HL-60 (cell line): ENCODE data around the gene COL4A2.

ENCODE experiments used
- TF ChIP-seq, protein P1 (sequence below): IDR thresholded peaks from one replicate; pipeline ENCODE4 v1.5.1; 2011; ENCODE audit warnings: low read length, control low read depth, inconsistent platforms; ENCODE audit not compliant: insufficient read depth
- TF ChIP-seq, protein P2 (sequence below): IDR thresholded peaks from 2 replicates; pipeline ENCODE4 v1.6.1; 2012; ENCODE audit warnings: low read depth; ENCODE audit not compliant: insufficient replicate concordance

DNA sequence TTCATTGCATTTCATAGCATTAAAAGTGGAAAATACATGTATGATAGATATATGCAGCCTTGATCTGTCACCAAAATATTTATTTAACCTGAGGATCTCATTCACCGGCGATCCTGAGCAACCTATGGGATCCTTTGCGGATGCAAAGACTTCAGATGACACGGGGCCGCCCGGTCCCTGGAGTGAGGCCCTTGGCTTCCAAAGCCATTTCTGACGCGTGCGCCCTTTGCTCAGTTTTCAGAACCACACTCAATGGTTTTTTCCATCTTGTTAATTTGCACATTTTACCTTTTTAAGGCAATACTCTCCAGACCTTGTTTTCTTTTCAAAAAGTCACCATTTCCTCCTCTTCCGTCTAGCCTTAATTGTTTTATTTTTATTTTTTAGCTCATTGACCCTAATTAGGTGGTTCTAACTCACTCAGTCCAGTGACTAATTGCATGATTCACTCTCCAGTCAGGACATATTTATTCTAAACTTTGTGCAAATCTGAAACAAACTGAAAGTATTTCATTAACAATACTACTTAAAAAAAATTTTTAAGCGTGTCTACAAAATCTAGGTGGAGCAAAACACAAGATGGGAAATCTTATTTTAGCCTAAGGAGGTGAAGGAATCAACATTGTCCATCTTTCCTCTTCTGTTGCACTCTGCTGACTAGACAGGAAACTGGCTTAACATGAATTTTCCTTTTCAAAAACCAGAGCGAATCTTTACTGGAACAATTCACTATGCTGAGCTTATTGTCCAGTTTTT, 48.0 kb upstream of the COL4A2 start:
- TF ChIP-seq, protein P1, sequence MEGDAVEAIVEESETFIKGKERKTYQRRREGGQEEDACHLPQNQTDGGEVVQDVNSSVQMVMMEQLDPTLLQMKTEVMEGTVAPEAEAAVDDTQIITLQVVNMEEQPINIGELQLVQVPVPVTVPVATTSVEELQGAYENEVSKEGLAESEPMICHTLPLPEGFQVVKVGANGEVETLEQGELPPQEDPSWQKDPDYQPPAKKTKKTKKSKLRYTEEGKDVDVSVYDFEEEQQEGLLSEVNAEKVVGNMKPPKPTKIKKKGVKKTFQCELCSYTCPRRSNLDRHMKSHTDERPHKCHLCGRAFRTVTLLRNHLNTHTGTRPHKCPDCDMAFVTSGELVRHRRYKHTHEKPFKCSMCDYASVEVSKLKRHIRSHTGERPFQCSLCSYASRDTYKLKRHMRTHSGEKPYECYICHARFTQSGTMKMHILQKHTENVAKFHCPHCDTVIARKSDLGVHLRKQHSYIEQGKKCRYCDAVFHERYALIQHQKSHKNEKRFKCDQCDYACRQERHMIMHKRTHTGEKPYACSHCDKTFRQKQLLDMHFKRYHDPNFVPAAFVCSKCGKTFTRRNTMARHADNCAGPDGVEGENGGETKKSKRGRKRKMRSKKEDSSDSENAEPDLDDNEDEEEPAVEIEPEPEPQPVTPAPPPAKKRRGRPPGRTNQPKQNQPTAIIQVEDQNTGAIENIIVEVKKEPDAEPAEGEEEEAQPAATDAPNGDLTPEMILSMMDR: no peak
- TF ChIP-seq, protein P2, sequence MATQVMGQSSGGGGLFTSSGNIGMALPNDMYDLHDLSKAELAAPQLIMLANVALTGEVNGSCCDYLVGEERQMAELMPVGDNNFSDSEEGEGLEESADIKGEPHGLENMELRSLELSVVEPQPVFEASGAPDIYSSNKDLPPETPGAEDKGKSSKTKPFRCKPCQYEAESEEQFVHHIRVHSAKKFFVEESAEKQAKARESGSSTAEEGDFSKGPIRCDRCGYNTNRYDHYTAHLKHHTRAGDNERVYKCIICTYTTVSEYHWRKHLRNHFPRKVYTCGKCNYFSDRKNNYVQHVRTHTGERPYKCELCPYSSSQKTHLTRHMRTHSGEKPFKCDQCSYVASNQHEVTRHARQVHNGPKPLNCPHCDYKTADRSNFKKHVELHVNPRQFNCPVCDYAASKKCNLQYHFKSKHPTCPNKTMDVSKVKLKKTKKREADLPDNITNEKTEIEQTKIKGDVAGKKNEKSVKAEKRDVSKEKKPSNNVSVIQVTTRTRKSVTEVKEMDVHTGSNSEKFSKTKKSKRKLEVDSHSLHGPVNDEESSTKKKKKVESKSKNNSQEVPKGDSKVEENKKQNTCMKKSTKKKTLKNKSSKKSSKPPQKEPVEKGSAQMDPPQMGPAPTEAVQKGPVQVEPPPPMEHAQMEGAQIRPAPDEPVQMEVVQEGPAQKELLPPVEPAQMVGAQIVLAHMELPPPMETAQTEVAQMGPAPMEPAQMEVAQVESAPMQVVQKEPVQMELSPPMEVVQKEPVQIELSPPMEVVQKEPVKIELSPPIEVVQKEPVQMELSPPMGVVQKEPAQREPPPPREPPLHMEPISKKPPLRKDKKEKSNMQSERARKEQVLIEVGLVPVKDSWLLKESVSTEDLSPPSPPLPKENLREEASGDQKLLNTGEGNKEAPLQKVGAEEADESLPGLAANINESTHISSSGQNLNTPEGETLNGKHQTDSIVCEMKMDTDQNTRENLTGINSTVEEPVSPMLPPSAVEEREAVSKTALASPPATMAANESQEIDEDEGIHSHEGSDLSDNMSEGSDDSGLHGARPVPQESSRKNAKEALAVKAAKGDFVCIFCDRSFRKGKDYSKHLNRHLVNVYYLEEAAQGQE: no peak
